Measurements from ENCODE around the gene SIPA1L2. TPM values are rescaled to one million over a fixed set of nuclear protein-coding genes. Genes with fewer than 3 reads are reported as not detected.
A peak's percentile ranks its signal among the peaks of the same experiment; 100 is the strongest.

The SIPA1L2 gene
- total and polyA plus RNA-seq, 2 donors (not counting 1 experiment from before 2014, with no cell fraction given) = 0.39 to 2.0 TPM

DNA sequence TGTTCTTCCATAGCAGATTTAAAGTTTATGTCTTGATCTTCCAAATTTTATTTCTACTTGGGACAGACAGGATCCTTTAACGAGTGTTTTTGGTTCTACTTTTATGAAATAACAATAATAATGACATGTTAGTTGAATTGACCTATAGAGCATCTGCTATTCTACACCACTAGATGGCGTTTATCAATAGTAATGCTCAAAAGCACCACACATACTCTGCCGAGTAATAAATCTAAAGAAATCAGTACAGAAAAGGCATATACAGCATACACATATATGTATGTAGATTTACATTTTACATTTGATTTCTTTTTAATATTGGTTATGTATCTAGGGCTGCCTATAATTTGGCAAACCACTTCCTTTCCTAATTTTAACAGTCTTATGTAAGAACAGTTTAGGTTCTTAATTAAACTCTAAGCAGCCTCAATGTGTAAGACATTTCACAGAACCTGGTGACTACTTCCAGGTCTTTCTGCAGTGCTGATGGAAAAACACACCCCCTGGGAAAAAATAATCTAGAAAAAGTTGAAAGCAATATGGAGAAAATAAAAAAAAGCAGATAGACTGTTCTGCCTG is 5.9 kb upstream of the SIPA1L2 start:
- Histone ChIP-seq H3K4me2 (ENCODE audit: extremely low read depth, insufficient read depth, low read length) (no peak overlapping the region), H4K20me1 (ENCODE audit: control insufficient read depth, extremely low read depth, insufficient read depth, low read length) (no peaks in the 10 kb centered on the region), H3K27me3 (ENCODE audit: control insufficient read depth, insufficient read depth, low read length) (peaks cover 2% of the 10 kb centered on the region), H3K4me1 (ENCODE audit: control insufficient read depth, extremely low read depth, insufficient read depth, low read length) (no peaks in the 10 kb centered on the region), H3K9me3 (ENCODE audit: control insufficient read depth, insufficient read depth, low read depth, low read length) (no peaks in the 10 kb centered on the region), H3K79me2 (ENCODE audit: control insufficient read depth, insufficient read depth, low read length) (no peaks in the 10 kb centered on the region), H3K9ac (ENCODE audit: insufficient read depth, low read length) (no peak overlapping the region), H3K36me3 (ENCODE audit: control insufficient read depth, insufficient read depth, low read length) (no peaks in the 10 kb centered on the region), H2AFZ (ENCODE audit: low read length) (no peak overlapping the region), H3K27ac (ENCODE audit: insufficient read depth, low read length) (no peak overlapping the region), H3K4me3 (replicated peaks in 1 of 4; ENCODE audit: control extremely low read depth in 1 of 4, insufficient read depth in 1 of 4, low read depth in 3 of 4, low read length in 4 of 4) (no peak overlapping the region)
- peak; percentile 50 to 82 for DNase-seq (ENCODE audit: low read depth in 2 of 2)
- TF ChIP-seq EZH2 (IDR thresholded peaks at IDR 0.05; ENCODE audit: low read length, missing control alignments) = no peak
- TF ChIP-seq, protein P1, sequence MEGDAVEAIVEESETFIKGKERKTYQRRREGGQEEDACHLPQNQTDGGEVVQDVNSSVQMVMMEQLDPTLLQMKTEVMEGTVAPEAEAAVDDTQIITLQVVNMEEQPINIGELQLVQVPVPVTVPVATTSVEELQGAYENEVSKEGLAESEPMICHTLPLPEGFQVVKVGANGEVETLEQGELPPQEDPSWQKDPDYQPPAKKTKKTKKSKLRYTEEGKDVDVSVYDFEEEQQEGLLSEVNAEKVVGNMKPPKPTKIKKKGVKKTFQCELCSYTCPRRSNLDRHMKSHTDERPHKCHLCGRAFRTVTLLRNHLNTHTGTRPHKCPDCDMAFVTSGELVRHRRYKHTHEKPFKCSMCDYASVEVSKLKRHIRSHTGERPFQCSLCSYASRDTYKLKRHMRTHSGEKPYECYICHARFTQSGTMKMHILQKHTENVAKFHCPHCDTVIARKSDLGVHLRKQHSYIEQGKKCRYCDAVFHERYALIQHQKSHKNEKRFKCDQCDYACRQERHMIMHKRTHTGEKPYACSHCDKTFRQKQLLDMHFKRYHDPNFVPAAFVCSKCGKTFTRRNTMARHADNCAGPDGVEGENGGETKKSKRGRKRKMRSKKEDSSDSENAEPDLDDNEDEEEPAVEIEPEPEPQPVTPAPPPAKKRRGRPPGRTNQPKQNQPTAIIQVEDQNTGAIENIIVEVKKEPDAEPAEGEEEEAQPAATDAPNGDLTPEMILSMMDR (conservative IDR thresholded peaks at IDR 0.05 in 1 of 2, IDR thresholded peaks at IDR 0.05 in 1 of 2; ENCODE audit: low read depth in 1 of 2, low read length in 2 of 2) = peak in 1 of 2 donors; percentile 72

DNA sequence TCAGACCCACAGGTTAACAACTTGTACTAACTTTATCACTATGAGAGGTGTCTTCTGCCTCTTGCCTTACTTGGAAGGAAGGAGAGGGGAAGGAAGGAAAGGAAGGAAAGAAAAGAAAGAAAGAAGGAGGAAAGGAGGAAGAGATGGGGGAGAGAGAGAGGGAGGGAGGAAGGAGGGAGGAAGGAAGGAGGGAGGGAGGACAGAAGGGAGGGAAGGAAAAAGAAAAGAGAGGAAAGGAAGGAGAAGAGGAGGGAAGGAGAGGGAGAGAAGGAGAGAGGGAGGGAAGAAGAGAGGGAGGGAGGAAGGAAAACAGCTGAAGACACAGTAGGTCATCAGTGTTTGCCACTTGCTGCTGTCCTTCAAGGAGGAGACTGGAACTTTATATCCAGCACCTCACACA is 5.3 kb upstream of the SIPA1L2 start:
- no peaks in the 10 kb centered on the region for H3K79me2 ChIP-seq (ENCODE audit: control insufficient read depth, insufficient read depth, low read length)
- peaks cover 2% of the 10 kb centered on the region for H3K27me3 ChIP-seq (ENCODE audit: control insufficient read depth, insufficient read depth, low read length)
- H3K27ac ChIP-seq (ENCODE audit: insufficient read depth, low read length) = no peak overlapping the region
- H2AFZ ChIP-seq (ENCODE audit: low read length) = no peak overlapping the region
- no peaks in the 10 kb centered on the region for H4K20me1 ChIP-seq (ENCODE audit: control insufficient read depth, extremely low read depth, insufficient read depth, low read length)
- no peak overlapping the region for H3K4me3 ChIP-seq (replicated peaks in 1 of 4; ENCODE audit: control extremely low read depth in 1 of 4, insufficient read depth in 1 of 4, low read depth in 3 of 4, low read length in 4 of 4)
- no peaks in the 10 kb centered on the region for H3K9me3 ChIP-seq (ENCODE audit: control insufficient read depth, insufficient read depth, low read depth, low read length)
- TF ChIP-seq EZH2 (IDR thresholded peaks at IDR 0.05; ENCODE audit: low read length, missing control alignments) = no peak
- TF ChIP-seq, protein P1 (conservative IDR thresholded peaks at IDR 0.05 in 1 of 2, IDR thresholded peaks at IDR 0.05 in 1 of 2; ENCODE audit: low read depth in 1 of 2, low read length in 2 of 2) = no peak
- H3K36me3 ChIP-seq (ENCODE audit: control insufficient read depth, insufficient read depth, low read length) = no peaks in the 10 kb centered on the region
- no peak for DNase-seq (ENCODE audit: low read depth in 2 of 2)
- H3K4me2 ChIP-seq (ENCODE audit: extremely low read depth, insufficient read depth, low read length) = no peak overlapping the region
- no peak overlapping the region for H3K9ac ChIP-seq (ENCODE audit: insufficient read depth, low read length)
- H3K4me1 ChIP-seq (ENCODE audit: control insufficient read depth, extremely low read depth, insufficient read depth, low read length) = no peaks in the 10 kb centered on the region

GRCh38 chr1:232634096-232634495 is 4.2 kb upstream of the SIPA1L2 start:
- H3K4me3 ChIP-seq (replicated peaks in 1 of 4; ENCODE audit: control extremely low read depth in 1 of 4, insufficient read depth in 1 of 4, low read depth in 3 of 4, low read length in 4 of 4) = no peak overlapping the region
- H3K36me3 ChIP-seq (ENCODE audit: control insufficient read depth, insufficient read depth, low read length) = no peaks in the 10 kb centered on the region
- TF ChIP-seq, protein P1 (conservative IDR thresholded peaks at IDR 0.05 in 1 of 2, IDR thresholded peaks at IDR 0.05 in 1 of 2; ENCODE audit: low read depth in 1 of 2, low read length in 2 of 2) = no peak
- TF ChIP-seq EZH2 (IDR thresholded peaks at IDR 0.05; ENCODE audit: low read length, missing control alignments) = no peak
- no peak overlapping the region for H3K4me2 ChIP-seq (ENCODE audit: extremely low read depth, insufficient read depth, low read length)
- peaks cover 3% of the 10 kb centered on the region for H3K27me3 ChIP-seq (ENCODE audit: control insufficient read depth, insufficient read depth, low read length)
- H2AFZ ChIP-seq (ENCODE audit: low read length) = no peak overlapping the region
- H3K9me3 ChIP-seq (ENCODE audit: control insufficient read depth, insufficient read depth, low read depth, low read length) = no peaks in the 10 kb centered on the region
- H3K79me2 ChIP-seq (ENCODE audit: control insufficient read depth, insufficient read depth, low read length) = no peaks in the 10 kb centered on the region
- no peaks in the 10 kb centered on the region for H3K4me1 ChIP-seq (ENCODE audit: control insufficient read depth, extremely low read depth, insufficient read depth, low read length)
- no peak overlapping the region for H3K9ac ChIP-seq (ENCODE audit: insufficient read depth, low read length)
- no peaks in the 10 kb centered on the region for H4K20me1 ChIP-seq (ENCODE audit: control insufficient read depth, extremely low read depth, insufficient read depth, low read length)
- no peak overlapping the region for H3K27ac ChIP-seq (ENCODE audit: insufficient read depth, low read length)
- no peak for DNase-seq (ENCODE audit: low read depth in 2 of 2)
